K562 (cell line): Measurements from ENCODE around the gene LAG3. TPM values are rescaled to one million over a fixed set of nuclear protein-coding genes. Genes with fewer than 3 reads are reported as not detected.

Experiments
- ATAC-seq: fragments of 200-7000 bp; cut with Tn5 transposase; 3 replicates; pipeline ENCODE4 v1.9.1; 2020; ENCODE audit warnings: moderate library complexity
- BruUV-seq: library from RNA; stranded (reverse); fragments of 400-500 nt; replicated peaks from 2 replicates; lab custom pipeline; 2021; lab: Mats Ljungman, UMichigan
- CTCF ChIA-PET: fragments of 300-600 bp; formaldehyde crosslinking; extraction: SDS; loops from one replicate; lab custom pipeline; 2021; ENCODE audit warnings: low intra/inter-chr PET ratio; lab: Yijun Ruan, JAX
- POLR2A ChIA-PET: fragments of 300-600, 350-650 bp; sonication (Branson Sonifier 250); formaldehyde crosslinking; extraction: SDS; loops from one replicate; lab custom pipeline; 2021; ENCODE audit warnings: antibody characterized with exemption, inconsistent platforms; lab: Yijun Ruan, JAX
- DNase-seq, 4 experiments: peaks; one replicate each; pipeline versions ENCODE4 v3.0.0 to v3.0.0-alpha.2; 2011 to 2018; ENCODE audit warnings: low spot score in 3 of 4, mixed read lengths in 3 of 4; ENCODE audit errors: extremely low read depth in 1 of 4
- FAIRE-seq: peaks from 2 replicates; lab custom pipeline; 2011; peaks lifted over from hg19 to GRCh38; lab: Jason Lieb, UNC
- H2AFZ ChIP-seq: 2 replicates; pipeline ENCODE4 v1.6.0; 2011; ENCODE audit warnings: low read depth, low read length, control low read depth, inconsistent platforms
- H3K27ac ChIP-seq: fragments of 200-600 bp; 3 replicates; pipeline ENCODE4 v1.8.0; 2011; ENCODE audit warnings: low read depth, mild to moderate bottlenecking, control low read depth, inconsistent platforms, low read length, moderate library complexity, mixed read lengths; ENCODE audit errors: extremely low read depth
- H3K27me3 ChIP-seq, 2 experiments: fragments of 300-600 bp in 1 of 2; 2 replicates in 1 of 2; 3 replicates in 1 of 2; pipeline versions ENCODE4 v1.6.0 to v1.8.0; 2011; ENCODE audit warnings: inconsistent platforms in 2 of 2, low read length in 2 of 2, mild to moderate bottlenecking in 1 of 2, mixed read lengths in 1 of 2, moderate library complexity in 1 of 2; ENCODE audit not compliant: control insufficient read depth in 2 of 2, insufficient read depth in 2 of 2
- H3K36me3 ChIP-seq: fragments of 300-600 bp; 3 replicates; pipeline ENCODE4 v1.8.0; 2011; ENCODE audit warnings: mild to moderate bottlenecking, low read length, inconsistent platforms; ENCODE audit not compliant: control insufficient read depth, insufficient read depth
- H3K4me1 ChIP-seq, 2 experiments: fragments of 200-600 bp in 1 of 2; replicated peaks in 1 of 2; 2 replicates in 1 of 2; 3 replicates in 1 of 2; pipeline versions ENCODE4 v1.5.1 to v1.8.0; 2011; ENCODE audit warnings: inconsistent platforms in 2 of 2, low read length in 2 of 2, mild to moderate bottlenecking in 1 of 2, mixed read lengths in 1 of 2, moderate library complexity in 1 of 2; ENCODE audit not compliant: control insufficient read depth in 2 of 2, insufficient read depth in 2 of 2
- H3K4me2 ChIP-seq: 2 replicates; pipeline ENCODE4 v1.6.1; 2011; ENCODE audit warnings: low read length, control low read depth, inconsistent platforms, mixed read lengths; ENCODE audit not compliant: insufficient read depth
- H3K4me3 ChIP-seq: fragments of 200-600 bp; sonication (generic), shearing (Covaris generic); 2 replicates; pipeline ENCODE4 v1.5.1; 2016; ENCODE audit warnings: control low read depth, inconsistent platforms
- H3K79me2 ChIP-seq: fragments of 200-600 bp; 3 replicates; pipeline ENCODE4 v1.8.0; 2011; ENCODE audit warnings: low read length, inconsistent platforms; ENCODE audit not compliant: control insufficient read depth, insufficient read depth
- H3K9ac ChIP-seq, 2 experiments: 2 replicates each; pipeline versions ENCODE4 v1.6.0 to v1.6.1; 2011; ENCODE audit warnings: low read depth in 2 of 2, low read length in 2 of 2, control low read depth in 1 of 2, inconsistent platforms in 1 of 2, mild to moderate bottlenecking in 1 of 2, mixed read lengths in 1 of 2; ENCODE audit not compliant: insufficient read depth in 1 of 2
- H3K9me1 ChIP-seq: one replicate; pipeline ENCODE4 v1.6.0; 2011; ENCODE audit warnings: inconsistent platforms, mild to moderate bottlenecking, low read length, moderate library complexity; ENCODE audit not compliant: control insufficient read depth, insufficient read depth
- H3K9me3 ChIP-seq: replicated peaks from 2 replicates; pipeline ENCODE4 v1.5.1; 2011; ENCODE audit warnings: low read depth, low read length, inconsistent platforms; ENCODE audit not compliant: control insufficient read depth, insufficient read depth
- H4K20me1 ChIP-seq: replicated peaks from 2 replicates; pipeline ENCODE4 v1.6.1; 2011; ENCODE audit warnings: low read length, inconsistent platforms, mixed read lengths; ENCODE audit not compliant: control insufficient read depth, insufficient read depth
- FOXJ3 ChIP-seq: sonication (generic); formaldehyde crosslinking; IDR thresholded peaks from 2 replicates; pipeline ENCODE4 v1.4.0; 2020; ENCODE audit warnings: mild to moderate bottlenecking, missing genetic modification reagents
- FUS ChIP-seq: fragments of 200-400 bp; formaldehyde crosslinking; optimal IDR thresholded peaks from 2 replicates; pipeline ENCODE3; 2017; ENCODE audit warnings: low read depth, low read length
- MLX ChIP-seq, 2 experiments: fragments of 450-650 bp in 1 of 2; sonication (generic) in 1 of 2; formaldehyde crosslinking; conservative IDR thresholded peaks; 2 replicates each; pipeline versions ENCODE4 v1.4.0 to v1.8.1; 2020 to 2022; ENCODE audit warnings: mild to moderate bottlenecking in 1 of 2, missing genetic modification reagents in 1 of 2
- SRSF9 ChIP-seq: fragments of 200-400 bp; formaldehyde crosslinking; IDR thresholded peaks from 2 replicates; pipeline ENCODE4 v1.6.1; 2017; ENCODE audit warnings: low read depth, low read length, borderline replicate concordance
- ZBTB17 ChIP-seq: fragments of 450-650 bp; formaldehyde crosslinking; IDR thresholded peaks from 2 replicates; pipeline ENCODE4 v1.4.0; 2020; ENCODE audit warnings: mild to moderate bottlenecking
- WGBS: fragments of 100-300 bp; shearing (Covaris generic); methylation state at CpG from one replicate; pipeline ENCODE4 v1.1.6; 2016; ENCODE audit warnings: low coverage, mixed read lengths; ENCODE audit not compliant: insufficient coverage; ENCODE audit errors: missing lambda C conversion rate; 5-methylcytosine and 5-hydroxymethylcytosine counted together
- in situ Hi-C: fragments of 300-500 bp; cut with MboI; formaldehyde crosslinking; loops from 4 replicates; pipeline ENCODE4 v1.15.0; 2018; ENCODE audit warnings: inconsistent platforms, mixed read lengths
- intact Hi-C: fragments of 100-400 bp; cut with micrococcal nuclease; formaldehyde crosslinking; loops from 2 replicates; pipeline ENCODE4 v1.14.2; 2022
- polyA plus RNA-seq, 8 experiments: library from polyadenylated mRNA; depleted of rRNA in 4 of 8; stranded (reverse) in 5 of 8; unstranded in 3 of 8; fragments of >200 nt; fragmentation: Nextera tagmentation in 2 of 8; fragmentation: Illumina TruSeq in 1 of 8; extraction: Ambion mirVana in 2 of 8; extraction: Trizol in 1 of 8; gene quantifications; 2 replicates each; pipeline versions ENCODE4 v1.2.1 to v1.2.3, GENCODE V29; 2011 to 2014; ENCODE audit warnings: inconsistent platforms in 1 of 8, missing spikeins in 1 of 8
- total RNA-seq, 7 experiments: library from RNA; depleted of rRNA in 6 of 7; stranded (reverse); fragments of >200 nt in 6 of 7; fragmentation: Illumina TruSeq in 2 of 7; extraction: Trizol in 2 of 7; gene quantifications; 2 replicates each; pipeline versions ENCODE4 v1.2.1 to v1.2.3, GENCODE V29; 2011 to 2021; ENCODE audit warnings: low replicate concordance in 1 of 7

The LAG3 gene
- total and polyA plus RNA-seq, 9 of the 15 experiments (the other 6 are each of a cell fraction or from before 2014, with no cell fraction given): 0.07 to 0.66 (median 0.09) TPM; not detected in 1

DNA sequence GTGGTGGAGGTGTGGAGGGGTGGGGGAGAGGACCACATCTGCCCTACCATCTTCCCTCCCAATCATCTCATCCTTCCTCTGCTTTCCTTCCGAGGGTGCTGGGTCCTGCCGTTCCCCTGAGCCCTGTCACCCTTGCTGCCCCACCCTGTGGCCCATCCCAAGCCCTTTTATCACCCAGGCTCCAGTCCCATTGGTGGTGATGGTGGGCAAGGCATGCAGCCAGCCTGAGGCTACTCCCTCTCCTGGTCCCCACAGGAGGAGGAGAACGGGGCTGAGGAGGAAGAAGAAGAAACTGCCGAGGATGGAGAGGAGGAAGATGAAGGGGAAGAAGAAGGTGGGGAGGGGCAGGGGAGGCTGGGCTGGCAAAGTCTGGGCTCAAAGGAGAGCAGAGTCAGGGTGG is 2.7 kb upstream of the LAG3 start:
- no peak overlapping the region for H2AFZ ChIP-seq
- no peak overlapping the region for H3K4me2 ChIP-seq
- TF ChIP-seq MLX (CRISPR knock-in tag; conservative IDR thresholded peaks at IDR 0.05): no peak
- TF ChIP-seq FUS: no peak
- no peak for TF ChIP-seq ZBTB17
- TF ChIP-seq SRSF9: no peak
- TF ChIP-seq FOXJ3 (CRISPR knock-in tag): no peak
- BruUV-seq: no TSS peak
- no CpG with 5 or more reads among the region's 4 CpGs for WGBS
- H3K9me3 ChIP-seq: no peaks in the 10 kb centered on the region
- H3K4me3 ChIP-seq: no peak overlapping the region
- CTCF ChIA-PET: no interaction called here
- no peak overlapping the region for H3K9ac ChIP-seq
- intact Hi-C loops (no loop called here), in situ Hi-C loops (no loop called here)
- DNase-seq: no peak
- H4K20me1 ChIP-seq: no peaks in the 10 kb centered on the region
- H3K4me1 ChIP-seq: peaks cover 16 to 43% of the 10 kb centered on the region in 2 experiments; a peak in 4 of 5 replicates
- no peaks in the 10 kb centered on the region; a peak in 1 of 5 replicates for H3K27me3 ChIP-seq
- H3K9me1 ChIP-seq: no peaks in the 10 kb centered on the region
- no peak for FAIRE-seq
- H3K36me3 ChIP-seq: peaks cover 32% of the 10 kb centered on the region; the same call in 2 of the 3 replicates
- no peak overlapping the region for H3K27ac ChIP-seq
- POLR2A ChIA-PET: interaction anchor here (0.6 to 1.0 kb wide), 3 partner anchors 14 to 162 kb away, joined by 3 to 4 read pairs (median 3); no protein-coding TSS in a partner anchor
- H3K79me2 ChIP-seq: peaks cover 27% of the 10 kb centered on the region
- no peak for ATAC-seq
